Stimulated activated CD4-positive, alpha-beta T cell treated with anti-CD3 and anti-CD28 coated beads, Interleukin-12 subunit alpha, Interleukin-12 subunit beta, amount 100 ng/mL, for 4 hours (primary cell): ENCODE results near the gene MTAP.

Experiments used
- DNase-seq: peaks from one replicate; pipeline ENCODE4 v3.0.0-alpha.2; 2020

The MTAP gene

DNA sequence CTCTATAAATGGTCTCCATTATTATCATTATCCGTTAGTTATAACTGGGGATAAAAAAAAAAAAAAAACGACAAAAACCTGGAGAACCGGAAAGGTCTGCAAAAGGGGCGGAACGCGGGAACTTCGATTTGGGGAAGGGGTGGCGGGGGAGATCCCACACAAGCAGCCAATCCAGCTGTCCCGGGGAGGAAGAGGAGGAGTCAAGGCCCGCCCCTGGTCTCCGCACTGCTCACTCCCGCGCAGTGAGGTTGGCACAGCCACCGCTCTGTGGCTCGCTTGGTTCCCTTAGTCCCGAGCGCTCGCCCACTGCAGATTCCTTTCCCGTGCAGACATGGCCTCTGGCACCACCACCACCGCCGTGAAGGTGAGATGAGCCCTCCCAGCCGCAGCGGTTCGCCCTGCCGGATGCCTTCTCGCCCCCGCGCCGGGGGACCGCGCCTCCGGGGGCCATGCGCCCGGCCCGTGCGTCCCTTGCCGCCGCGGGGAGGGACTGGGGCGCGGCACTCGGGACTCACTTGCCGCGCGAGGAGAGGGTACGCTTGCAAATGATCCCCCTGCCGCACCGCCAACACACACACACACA is at the start of gene MTAP:
TSS of gene MTAP (plus strand) at position 219 of the 583 bp plus-strand sequence. CDS start at position 332, 113 bp downstream.
- peak; percentile 74 for DNase-seq

DNA sequence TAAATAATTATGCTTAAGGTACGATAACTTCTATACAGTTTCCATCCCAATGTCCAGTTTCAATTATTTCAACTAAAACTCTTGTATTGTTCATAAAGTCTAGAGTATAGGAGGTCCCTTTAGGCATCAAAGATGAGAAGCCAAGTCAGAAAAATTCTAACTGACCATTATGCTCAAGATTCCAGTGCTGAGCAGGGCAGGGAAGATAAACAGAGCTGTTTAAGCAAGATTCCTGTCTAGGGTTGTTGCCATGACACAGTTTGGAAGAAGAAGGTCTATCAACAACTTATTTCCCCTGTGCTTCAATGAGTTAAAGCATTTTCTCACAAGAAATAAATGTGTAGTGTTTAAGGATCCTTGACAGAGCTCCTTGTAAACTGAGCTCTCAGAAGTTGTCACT is 48.9 kb upstream of the MTAP start:
- no peak for DNase-seq

DNA sequence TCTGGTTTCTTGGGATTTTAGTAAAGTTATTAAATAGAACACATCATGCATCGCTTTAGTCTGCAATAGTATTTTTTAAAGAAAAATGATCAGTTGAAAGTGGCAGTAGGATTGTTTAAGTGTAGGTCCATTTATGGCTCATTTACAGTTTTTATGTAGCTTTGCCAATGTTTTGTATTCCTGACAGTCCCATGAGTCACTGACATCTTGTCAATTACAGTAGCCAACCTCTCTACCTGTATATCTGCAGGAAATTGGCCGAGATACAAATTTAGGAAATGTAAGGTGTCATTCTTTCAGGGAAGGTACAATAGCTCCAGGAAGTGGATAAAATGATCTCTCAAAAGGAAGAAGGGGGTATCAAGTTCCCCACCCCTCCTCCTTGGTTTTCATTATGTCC is 47.7 kb upstream of the MTAP start:
- DNase-seq = no peak

DNA sequence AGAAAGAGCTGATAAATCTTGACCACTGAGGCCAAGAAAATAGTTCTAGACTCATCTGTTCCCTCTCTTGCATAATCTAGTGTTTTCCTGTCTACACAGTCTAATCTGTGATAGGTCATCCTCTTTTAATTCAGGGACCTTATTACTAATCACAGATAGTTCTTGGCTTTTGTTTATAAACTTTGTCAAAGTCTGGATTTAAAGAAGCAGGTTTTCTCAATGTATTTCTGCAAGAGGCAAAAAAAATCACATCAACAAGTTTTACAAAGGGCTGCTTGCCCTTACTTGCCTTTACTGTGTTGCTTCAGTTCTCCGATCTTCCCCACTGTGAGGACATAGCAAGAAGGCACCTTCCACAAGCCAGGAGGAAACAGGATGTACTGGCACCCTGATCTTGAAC is 43.9 kb upstream of the MTAP start:
- DNase-seq = no peak

DNA sequence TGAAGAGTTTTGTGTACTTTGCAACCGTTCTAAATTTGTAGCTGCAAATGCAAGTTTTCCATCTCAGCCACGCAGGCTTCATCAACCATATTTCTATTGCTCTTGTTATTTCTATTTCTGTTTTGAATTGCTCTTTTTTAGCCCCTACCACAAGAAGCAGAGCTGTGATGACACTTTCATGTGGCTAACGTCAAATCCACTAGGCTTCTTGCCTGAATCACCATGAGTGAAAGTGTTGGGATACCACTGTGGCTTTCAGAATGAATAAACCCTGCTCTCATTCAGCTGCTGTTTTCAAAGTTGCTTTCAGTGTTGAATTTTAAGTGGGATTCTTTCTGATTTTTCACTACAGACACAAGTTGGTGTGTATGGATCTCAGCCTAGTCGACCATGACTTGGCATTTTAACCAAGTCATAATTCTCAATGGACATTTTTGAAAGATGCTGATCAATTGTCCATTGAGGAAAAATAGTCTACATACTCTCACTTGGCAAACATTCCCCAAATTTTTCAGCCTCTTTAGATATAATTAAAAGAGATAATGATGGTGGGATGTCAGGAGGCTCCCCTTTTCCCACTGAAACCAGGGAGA is 41.0 kb upstream of the MTAP start:
- no peak for DNase-seq

DNA sequence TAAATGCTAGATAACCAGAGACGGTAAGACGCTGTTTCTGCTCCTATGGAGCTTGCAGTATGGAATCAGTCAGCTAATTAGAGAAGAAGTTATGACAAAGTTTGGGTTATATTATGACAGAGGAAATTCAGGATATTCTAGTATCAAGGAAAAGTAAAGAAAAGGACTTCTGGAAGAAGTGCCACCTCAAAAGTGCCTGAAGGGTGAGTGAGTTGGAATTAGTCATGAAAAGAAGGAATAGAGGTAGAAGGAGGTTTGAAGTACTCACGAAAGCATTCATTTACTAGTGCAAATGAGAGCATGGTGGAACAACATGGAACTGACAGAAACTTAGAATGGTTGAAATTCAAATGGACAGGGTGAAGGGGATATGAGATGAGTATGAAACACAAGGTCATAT is 40.4 kb upstream of the MTAP start:
- DNase-seq = no peak

DNA sequence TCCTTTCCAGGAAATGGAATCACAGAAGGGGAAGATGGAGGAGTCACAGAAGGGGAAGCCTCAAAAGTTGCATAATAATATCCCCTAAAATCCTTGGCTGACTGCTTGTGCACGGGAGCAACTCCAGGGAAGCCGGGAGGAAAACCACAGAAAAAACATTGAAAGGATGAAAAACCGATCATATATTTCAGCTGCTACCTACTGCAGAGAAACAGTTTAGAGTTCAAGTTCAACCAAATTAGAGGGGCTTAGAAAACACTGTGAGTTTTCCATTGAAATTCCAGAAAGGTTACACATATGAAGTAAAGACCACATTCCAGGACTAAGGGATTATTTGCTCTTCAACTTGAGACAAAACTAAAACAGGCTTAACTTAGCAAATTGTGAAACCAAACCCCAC is 37.6 kb upstream of the MTAP start:
- DNase-seq = no peak

DNA sequence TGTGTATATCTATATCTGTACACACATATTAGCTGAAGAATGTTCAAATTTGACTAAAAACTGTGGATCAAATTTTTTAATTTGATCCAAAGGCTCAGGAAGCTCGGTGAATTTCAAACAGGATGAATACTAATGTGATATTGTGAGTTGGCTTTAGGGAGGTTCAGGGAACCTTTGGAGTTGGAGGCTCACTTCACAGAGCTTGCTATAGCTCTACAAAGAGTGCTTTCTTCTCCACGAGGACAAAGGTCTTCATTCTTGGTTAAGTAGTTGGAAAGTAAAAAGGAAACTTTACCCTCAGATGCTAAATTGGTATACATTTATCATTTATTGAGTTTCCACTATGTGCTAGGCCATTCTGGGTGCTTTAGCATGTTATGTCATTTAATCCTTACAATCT is 36.3 kb upstream of the MTAP start:
- no peak for DNase-seq

DNA sequence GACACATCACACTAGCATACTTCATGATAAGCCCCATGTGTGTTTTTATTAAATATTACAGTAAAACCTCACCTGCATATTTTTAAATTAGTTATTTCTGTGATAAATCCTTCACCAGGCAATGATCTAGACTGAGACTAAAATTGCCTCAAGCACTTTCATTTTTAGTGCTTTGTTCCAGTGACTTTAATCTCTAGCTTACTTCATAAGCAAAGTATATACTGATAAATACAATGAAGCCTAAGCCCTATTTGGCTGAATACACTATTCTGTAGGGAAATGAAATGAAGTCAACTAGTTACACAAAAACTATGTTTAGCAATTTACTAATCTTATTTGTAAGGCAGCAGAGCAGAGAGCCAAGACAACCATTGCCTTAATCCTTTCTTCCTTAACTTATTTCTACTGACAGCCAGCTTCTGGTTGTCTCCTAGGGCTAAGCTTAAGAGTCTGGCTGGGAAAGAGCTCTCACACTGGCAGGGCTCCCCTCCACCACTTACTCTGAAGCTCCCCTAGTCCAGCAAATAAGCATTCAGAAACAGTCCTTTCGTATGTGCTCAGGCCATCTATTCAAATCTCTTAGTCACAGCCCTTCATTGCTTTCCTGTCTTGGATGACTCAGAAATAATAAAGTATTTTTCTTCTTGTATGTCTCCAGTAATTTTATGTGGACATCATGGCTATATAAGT is 31.4 kb upstream of the MTAP start:
- no peak for DNase-seq

DNA sequence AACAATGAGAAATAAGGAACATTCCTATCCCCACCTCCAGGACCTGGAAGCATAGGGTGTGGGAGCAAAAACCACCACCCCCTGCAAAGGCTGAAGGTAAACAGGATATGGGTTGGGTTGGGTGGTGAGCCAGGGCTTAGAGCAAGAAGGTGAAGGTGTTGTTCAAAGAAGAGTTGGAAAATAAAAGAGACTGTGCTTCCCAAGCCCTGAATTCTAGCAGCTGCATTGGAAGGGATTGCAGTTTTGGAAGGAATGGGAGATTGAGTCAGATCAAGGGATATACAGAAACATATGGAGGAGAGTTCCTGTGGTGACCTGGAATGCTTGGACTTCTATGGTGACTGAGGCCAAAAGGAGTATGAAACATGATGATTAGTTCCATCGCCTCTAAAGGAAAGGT is 24.7 kb upstream of the MTAP start:
- no peak for DNase-seq

DNA sequence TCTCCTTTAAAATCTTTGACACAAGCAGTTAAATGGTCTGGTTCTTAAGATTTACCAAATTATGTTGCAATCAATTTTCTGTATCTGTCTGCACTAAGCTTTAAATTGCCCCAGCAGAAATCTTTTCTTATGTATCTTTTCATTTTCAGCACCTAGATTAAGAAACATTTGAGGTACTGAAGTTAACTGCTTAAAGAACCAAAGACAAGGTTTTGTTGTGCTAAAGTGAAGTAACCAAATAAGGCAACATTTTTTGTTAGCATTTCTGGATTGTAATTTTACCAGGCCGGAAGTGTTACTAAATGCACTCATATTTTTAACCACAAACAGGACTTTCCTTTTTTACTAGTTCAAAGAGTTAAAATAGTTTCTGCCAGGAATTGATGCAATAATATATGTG is 24.1 kb upstream of the MTAP start:
- DNase-seq = no peak

DNA sequence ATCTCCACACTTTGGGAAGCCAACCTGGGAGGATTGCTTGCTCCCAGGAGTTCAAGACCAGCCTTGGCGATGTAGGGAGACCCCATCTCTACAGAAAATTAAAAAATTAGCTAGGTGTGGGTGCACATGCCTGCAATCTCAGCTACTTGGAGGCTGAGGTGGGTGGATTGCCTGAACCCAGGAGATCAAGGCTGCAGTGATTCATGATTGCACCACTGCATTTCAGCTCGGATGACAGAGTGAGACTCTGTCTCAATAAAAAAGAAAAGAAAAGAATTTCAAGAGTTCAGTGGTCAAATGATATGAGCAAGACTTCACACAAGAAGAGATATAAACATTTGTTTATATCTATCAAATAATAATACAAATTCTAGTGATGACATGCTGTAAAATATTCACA is 23.0 kb upstream of the MTAP start:
- no peak for DNase-seq

DNA sequence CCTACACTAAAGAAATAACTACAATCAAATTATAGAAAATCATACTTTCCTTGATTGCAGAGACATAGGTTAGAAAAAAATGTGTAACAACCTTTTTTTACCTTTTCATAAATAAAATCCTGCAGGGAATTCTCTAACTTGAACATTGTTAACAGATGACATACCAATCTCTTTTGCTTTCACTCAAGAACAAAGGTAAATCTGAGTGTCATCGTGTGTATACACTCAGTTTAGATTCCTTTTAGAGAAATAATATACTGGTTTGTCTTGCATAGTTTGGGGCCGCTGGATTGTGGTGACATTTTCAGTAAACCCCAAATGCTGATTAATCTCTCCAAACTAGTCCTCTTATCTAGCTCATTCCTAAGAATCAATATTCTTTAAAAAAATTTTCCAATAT is 20.8 kb upstream of the MTAP start:
- no peak for DNase-seq

DNA sequence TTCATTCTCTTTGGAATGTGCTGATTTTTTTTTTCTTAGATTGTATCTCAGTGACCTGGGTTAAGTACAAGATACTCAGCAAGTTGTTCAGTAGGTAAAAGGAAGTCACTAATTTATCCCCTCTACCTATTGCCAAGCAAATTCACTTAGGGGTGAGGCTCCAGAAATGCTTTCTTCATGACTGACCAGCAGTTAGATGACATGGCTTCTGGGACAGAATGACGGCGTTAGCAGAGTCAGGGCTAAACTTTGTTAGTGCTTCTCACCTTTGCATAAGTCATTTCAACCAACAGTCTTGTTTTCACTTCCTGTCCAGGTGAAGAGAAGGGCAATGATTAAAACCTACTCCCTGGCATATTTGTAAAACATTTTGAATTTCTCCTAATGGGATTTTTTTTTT is 20.2 kb upstream of the MTAP start:
- DNase-seq = no peak

DNA sequence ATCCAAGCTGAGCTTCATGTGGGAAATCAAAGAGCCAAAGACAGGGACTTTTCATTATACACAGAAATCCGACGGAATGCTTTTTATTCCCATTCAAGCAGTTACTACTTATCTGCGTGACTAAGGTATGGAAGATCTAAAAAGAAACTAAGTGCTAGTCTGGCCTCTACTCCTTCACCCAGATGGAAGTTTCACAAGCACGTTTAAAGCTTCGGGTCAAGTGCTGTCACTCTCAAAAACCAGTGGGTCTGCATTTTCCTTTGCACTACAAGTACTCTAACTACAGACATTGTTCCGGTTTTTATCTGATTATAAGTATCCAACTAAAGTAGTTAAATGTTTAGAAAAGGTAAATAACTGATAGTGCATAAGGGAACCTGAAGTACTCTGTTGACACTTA is 13.7 kb upstream of the MTAP start:
- DNase-seq = no peak

DNA sequence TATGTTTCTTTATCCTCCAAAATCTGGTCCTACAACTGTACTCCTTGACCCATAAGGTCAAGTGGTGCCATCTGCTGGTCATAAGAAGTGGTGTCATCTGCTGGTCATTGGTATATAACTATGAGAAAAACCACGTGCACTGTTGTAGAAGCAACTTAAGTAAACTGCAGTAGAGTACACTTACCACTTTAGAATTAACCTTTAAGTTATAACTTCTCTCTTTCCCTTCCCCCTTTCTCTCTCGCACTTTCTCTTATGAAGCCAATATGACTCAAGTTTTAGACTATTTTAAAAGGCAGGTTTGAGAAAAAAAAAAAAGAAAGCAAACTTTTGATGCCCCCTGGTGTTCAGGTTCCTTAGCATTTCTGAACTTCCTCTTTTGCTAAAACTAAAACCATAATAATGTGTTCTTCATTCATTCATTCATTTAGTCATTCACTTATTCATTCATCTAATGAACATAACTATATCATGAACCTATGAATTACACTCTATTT is 12.8 kb upstream of the MTAP start:
- no peak for DNase-seq

DNA sequence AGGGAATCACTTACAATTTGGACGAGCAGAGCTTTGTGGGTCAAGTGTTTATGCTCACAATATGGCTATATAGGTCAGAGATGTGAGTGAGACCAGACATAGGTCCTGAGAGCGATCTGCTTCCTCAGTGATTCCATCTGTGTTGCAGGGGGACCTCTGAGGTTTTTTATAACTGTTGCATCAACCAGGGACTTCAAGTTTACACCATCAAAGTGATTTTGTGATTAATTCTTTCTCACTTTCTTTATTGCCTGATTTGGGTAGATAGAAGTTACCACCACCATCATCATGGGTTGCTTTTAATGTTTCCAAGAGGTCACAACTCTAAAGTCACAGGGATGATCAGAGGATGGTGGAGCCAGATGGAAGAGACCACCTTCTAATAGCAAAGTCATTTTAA is 7.0 kb upstream of the MTAP start:
- DNase-seq = no peak

DNA sequence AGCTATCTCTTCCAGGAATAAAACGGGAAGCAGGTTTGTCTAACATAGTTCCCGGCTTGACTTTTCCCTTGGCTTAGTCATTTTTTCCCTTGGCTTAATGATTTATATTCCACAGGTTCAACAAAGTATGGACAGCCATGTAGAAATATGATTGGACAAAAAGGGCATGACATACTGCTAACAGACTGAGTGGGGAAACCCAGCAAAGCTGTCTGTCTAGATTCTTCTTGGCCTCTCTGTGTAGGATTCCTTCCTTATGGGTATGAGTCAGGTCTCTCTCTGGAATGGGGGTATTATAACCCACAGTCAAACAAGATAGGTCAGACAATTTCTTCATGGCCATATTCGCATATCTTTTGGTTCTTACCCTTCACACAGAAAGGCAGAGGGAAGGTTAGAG is 5.7 kb upstream of the MTAP start:
- DNase-seq = no peak

DNA sequence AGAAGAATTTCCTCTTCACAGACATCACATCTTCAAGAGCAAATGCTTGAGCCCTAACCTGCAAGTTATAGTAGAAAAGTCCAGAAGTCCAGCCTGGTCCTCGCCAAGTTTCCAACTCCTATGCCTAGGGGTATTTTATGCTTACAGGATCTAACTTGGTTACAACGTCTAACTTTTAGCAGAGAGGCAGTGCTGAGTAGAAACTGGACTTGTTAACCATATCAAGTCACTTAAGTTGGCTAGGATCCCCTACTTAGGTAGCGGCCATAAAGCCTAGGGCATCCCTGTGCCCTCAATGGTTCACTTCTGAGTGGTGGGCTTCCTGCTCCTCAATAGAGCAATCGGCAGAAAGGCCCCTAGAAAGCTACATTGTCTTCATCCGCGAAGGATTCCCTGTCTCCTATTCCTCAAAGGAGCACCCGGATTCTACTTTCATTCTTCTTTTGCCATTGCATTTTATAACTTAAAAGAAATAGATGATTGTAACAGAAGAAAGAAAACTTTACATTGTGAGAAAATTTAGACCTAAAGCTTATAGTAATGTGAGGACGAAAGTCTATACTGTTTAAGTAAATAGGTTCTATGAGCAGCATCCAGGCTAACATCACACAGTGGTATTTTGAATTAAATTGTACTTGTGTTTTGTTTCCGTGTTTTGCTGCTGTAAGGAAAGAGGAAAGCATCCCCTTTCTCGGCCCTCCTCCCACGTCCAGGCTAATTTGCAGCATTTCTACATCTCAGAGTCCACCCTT is 1.3 kb upstream of the MTAP start:
- DNase-seq = no peak

DNA sequence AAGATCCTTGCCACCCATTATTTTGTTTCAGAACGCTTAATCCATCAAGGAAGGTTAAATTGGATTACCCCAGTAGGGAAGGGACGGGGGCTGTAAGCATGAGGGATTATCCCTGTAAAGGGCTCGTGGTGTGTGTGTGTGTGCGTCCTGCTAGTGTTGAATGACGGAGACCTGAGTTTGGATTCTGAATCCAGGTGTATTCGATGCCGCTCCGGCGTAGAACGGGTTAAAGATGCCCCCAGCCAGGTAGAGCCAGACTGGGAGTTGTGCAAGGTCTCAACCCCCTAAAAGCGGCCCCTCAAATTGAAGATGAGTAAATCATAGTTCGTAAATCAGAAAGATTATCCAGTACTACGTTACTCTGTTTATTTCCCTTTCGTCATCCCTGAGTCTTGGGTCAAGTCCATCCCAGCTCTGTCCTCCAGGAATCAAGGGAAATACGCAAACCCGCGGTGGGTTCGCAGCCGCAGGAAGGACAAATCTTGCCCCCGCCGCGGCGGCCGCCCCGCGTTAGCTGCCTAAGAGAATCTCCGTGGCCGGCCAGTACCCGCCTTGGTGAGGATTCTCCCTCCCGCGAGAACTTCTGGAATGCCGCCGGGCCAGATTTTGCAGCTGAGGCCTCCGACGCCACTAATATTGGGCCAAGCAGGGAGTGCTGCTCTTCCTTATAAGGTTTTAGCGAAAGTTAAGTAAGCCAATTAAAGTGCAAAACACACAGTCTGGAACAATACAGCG is 586 bp upstream of the MTAP start:
- DNase-seq = no peak

DNA sequence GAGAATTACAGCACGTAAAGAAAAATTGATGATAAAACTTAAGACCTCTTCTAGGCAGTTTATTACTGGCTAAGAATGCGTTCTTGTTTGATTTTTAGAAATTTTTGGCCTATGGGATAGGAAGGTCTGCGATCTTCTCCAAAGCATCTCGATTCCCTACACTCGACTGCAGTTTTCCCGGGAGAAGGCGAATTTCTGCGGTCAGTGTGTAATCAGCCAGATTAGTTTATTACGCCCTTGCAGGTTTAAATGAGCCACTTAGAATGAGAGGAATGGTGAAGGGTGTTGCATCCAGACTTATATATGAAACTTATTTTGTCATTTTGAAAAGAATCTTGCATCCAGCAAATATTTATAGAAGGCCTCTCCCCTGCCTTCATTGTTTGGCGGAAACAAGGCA is 1.2 kb downstream of the MTAP start:
- no peak for DNase-seq

DNA sequence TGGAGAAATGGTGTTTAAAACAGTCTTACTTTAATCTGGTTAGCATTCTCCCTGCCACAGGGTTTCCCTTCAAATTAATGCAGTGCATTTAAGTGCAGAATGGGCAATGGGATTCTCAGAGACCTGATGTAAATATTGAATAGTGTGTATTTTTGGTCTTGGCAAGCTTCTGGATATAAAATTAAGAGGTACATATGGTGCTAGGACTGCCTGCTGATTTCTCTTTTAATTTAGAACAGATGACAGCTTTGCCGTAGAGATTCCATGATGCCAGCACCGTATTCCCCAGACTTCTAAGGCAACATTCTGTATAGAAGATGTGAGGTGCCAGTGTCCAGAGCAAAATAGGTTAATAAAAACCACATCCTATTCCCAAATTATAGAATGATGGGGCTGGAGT is 1.9 kb downstream of the MTAP start:
- DNase-seq = no peak

DNA sequence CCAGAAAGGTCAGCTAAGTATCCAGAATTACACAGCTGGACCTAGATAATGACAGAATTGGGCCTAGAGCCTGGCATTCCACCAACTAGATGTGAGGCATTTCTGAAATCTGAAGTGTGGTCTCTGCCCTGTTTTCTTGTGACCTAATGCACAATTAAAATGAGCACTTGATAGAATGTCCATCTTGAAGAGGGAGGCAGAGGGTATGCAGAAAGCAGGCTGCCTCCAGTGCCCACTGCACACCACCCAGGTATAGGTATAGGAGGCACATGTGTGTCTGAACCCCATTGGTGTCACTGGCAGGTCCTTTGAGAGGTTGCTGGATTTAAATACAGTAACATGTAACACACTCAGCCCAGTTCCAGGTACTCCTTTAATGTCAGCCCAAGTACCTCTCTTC is 2.4 kb downstream of the MTAP start:
- DNase-seq = no peak
